ENCODE results near the gene ITK.
A peak's percentile ranks its signal among the peaks of the same experiment; 100 is the strongest.

ITK gene

DNA sequence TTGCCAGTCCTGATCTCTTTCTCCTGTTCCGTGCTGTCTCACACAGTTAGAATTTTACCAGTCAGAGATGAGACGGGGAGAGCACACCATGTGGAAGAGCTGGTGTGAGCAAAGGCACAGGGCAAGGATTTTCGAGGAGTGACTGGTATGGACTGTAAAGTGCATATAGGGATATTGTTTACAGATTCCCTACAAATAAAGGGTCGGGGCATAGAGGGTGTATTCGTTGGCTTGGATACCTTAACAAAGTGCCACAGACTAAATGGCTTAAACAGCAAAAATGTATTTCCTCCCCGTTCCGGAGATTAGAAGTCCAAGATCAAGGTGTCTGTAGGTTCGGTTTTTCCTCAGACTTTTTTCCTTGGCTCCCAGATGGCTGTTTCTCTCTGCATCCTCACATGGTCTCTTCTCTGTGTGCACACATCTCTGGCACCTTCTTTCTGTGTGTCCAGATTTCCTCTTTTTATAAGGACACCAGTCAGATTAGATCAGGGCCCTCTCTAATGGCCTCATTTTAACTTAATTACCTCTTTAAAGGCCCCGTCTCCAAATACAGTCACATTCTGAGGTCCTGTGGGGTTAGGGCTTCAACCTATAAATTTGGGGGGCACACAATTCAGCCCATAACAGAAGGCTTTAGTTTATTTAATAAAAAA is 108.7 kb downstream of the ITK start:
- TF ChIP-seq, protein P1, sequence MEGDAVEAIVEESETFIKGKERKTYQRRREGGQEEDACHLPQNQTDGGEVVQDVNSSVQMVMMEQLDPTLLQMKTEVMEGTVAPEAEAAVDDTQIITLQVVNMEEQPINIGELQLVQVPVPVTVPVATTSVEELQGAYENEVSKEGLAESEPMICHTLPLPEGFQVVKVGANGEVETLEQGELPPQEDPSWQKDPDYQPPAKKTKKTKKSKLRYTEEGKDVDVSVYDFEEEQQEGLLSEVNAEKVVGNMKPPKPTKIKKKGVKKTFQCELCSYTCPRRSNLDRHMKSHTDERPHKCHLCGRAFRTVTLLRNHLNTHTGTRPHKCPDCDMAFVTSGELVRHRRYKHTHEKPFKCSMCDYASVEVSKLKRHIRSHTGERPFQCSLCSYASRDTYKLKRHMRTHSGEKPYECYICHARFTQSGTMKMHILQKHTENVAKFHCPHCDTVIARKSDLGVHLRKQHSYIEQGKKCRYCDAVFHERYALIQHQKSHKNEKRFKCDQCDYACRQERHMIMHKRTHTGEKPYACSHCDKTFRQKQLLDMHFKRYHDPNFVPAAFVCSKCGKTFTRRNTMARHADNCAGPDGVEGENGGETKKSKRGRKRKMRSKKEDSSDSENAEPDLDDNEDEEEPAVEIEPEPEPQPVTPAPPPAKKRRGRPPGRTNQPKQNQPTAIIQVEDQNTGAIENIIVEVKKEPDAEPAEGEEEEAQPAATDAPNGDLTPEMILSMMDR (conservative IDR thresholded peaks at IDR 0.05; ENCODE audit: low read depth, low read length) = no peak
- no peak for DNase-seq (ENCODE audit: low read depth)
- H3K4me3 ChIP-seq (ENCODE audit: low read length) = no peak overlapping the region

DNA sequence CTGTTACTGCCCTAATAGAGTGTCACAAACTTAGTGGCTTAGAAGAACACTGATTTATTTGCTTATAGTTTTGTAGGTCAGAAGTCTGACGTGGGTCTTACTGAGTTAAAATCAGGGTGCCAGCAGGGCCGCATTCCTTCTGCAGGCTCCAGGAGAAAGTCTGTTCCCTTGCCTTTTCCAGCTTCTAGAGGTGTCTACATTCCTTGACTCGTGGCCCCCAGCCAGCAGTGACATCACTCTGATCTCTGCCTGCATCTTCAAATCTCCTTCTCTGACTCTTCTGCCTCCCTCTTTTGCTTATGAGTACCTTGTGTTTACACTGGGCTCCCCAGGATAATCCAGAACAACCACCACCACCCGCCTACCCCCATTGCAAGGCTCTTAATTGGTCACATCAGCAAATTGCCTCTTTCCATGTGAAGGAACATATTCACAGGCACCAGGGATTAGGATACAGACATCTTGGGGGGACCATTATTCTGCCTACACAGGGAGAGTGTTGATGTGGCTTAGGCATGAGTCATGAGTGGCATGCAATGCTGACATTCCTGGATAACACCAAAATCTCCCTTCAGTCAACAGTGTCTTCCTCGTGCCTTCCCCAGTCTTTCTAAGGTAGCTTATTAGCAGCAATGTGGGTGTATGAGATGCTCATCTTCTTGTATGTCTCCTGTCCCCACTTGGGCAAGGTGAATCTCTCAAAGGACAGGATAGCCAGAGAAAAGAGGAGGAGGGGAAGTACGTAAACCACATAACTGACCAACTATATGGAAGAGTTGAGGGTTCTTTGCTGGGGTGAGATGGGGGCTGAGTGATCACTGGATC is 109.7 kb downstream of the ITK start:
- TF ChIP-seq, protein P1 (conservative IDR thresholded peaks at IDR 0.05; ENCODE audit: low read depth, low read length) = no peak
- H3K4me3 ChIP-seq (ENCODE audit: low read length) = no peak overlapping the region
- DNase-seq (ENCODE audit: low read depth) = peak; percentile 58

DNA sequence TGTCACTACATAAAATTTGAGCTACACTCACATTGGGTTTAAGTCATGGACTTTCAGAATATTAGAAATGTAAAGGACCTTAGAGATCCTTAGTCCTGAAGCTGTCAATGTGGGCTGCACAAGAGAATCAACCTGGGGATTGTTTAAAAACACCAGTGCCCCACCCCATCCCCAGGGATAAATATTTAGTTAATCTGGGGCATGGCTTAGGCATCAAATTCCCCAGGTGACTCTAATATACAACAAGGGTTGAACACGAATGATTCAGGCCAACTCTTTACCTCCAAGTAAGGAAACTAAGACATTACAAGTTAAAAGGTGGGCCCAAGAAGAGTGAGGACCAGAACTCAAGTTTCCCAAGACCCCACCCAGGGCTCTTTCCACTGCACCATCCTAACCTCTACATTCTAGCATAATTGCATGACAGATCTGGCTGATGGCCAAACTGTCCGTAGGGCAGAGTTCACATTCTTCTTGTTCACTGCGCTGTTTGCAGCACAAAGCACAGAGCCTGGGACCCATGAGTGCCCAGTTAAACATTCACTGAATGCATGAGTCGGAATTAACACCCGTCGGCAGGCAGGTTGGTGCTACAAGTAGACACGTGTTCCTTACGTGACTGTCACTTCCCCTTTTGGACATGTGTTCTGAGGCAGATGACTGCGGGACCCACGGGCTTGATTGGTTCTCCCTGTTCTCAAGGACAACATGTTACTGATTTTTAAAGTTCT is 110.5 kb downstream of the ITK start:
- DNase-seq (ENCODE audit: low read depth) = peak; percentile 78
- TF ChIP-seq, protein P1 (conservative IDR thresholded peaks at IDR 0.05; ENCODE audit: low read depth, low read length) = no peak

DNA sequence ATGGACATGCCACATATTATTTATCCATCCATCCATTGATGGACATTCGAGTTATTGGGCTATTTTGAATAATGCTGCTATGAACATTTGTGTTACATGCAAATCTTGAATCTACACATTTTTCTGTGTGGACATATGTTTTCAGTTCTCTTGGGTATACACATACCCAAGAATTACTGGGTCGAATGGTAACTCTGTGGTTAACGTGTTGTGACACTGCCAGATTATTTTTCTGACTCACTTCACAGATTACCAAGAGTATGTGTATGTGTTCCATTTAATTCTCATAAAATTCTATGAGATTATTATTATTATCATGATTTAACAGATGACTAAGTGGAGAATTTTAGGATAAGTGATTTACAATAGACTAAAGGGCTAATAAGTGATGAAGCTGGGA is 112.0 kb downstream of the ITK start:
- DNase-seq (ENCODE audit: low read depth) = no peak
- TF ChIP-seq, protein P1 (conservative IDR thresholded peaks at IDR 0.05; ENCODE audit: low read depth, low read length) = no peak
- H3K4me3 ChIP-seq (ENCODE audit: low read length) = no peak overlapping the region

More for the DNA sequence above, 110.5 kb downstream of the ITK start:
- H3K4me3 ChIP-seq (ENCODE audit: low read length) = no peak overlapping the region

DNA sequence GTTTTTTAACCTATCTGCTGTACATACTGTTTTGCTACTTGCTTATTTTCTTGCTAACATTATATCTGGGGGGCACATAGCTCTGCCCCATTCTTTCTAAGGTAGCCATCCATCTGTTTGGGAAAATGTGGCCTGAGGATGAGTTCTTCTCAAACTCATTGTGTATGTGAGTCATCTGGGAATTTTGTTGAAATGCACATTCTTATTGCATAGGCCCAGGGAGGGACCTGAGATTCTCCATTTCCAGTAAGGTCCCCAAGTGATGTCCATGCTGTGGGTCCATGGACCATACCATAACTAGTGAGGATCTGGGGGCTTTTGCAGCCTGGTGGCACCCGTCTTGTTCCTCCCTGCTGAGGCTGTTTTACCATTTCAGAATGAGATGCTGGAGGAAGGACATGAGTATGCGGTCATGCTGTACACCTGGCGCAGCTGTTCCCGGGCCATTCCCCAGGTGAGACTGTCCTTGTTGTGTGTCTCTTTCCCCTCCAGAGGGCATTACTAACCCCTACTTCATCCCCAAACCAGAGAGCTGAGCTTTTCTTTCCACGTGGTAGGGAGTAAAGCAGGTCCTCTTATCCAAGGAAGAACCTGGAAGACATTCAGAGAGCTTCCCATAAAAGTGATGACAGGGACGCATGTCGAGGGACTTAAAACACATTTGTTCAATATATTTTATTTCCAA is 113.9 kb downstream of the ITK start:
- no peak overlapping the region for H3K4me3 ChIP-seq (ENCODE audit: low read length)
- TF ChIP-seq, protein P1 (conservative IDR thresholded peaks at IDR 0.05; ENCODE audit: low read depth, low read length) = no peak
- DNase-seq (ENCODE audit: low read depth) = no peak

DNA sequence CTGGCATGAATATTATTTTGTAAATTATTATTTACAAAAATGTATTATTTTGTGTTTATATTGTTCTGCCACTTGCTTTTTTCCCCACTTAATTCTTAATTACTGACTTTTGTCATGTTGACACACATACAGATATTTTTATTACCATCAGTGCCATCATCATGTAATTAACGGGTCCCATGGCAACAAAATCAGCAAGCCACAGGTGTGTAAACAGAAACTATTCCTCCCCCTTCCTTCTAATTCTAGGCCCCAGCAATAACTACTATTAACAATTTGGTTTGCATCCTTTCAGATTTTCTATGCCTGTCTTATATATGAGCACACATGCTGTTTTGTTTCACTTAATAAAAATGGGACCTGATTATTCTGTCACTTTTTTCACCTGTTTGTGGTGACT is 114.6 kb downstream of the ITK start:
- TF ChIP-seq, protein P1 (conservative IDR thresholded peaks at IDR 0.05; ENCODE audit: low read depth, low read length) = no peak
- no peak for DNase-seq (ENCODE audit: low read depth)
- H3K4me3 ChIP-seq (ENCODE audit: low read length) = no peak overlapping the region
